K562 (cell line): Measurements from ENCODE around the gene METTL2B. TPM values are rescaled to one million over a fixed set of nuclear protein-coding genes. Genes with fewer than 3 reads are reported as not detected.

Experiments used
- ATAC-seq: fragments of 200-7000 bp; cut with Tn5 transposase; 3 replicates; pipeline ENCODE4 v1.9.1; 2020; ENCODE audit warnings: moderate library complexity
- BruUV-seq: library from RNA; stranded (reverse); fragments of 400-500 nt; replicated peaks from 2 replicates; lab custom pipeline; 2021; lab: Mats Ljungman, UMichigan
- CTCF ChIA-PET: fragments of 300-600 bp; formaldehyde crosslinking; extraction: SDS; loops from one replicate; lab custom pipeline; 2021; ENCODE audit warnings: low intra/inter-chr PET ratio; lab: Yijun Ruan, JAX
- POLR2A ChIA-PET: fragments of 300-600, 350-650 bp; sonication (Branson Sonifier 250); formaldehyde crosslinking; extraction: SDS; loops from one replicate; lab custom pipeline; 2021; ENCODE audit warnings: antibody characterized with exemption, inconsistent platforms; lab: Yijun Ruan, JAX
- DNase-seq, 4 experiments: peaks; one replicate each; pipeline versions ENCODE4 v3.0.0 to v3.0.0-alpha.2; 2011 to 2018; ENCODE audit warnings: low spot score in 3 of 4, mixed read lengths in 3 of 4; ENCODE audit errors: extremely low read depth in 1 of 4
- FAIRE-seq: peaks from 2 replicates; lab custom pipeline; 2011; peaks lifted over from hg19 to GRCh38; lab: Jason Lieb, UNC
- H2AFZ ChIP-seq: 2 replicates; pipeline ENCODE4 v1.6.0; 2011; ENCODE audit warnings: low read depth, low read length, control low read depth, inconsistent platforms
- H3K27ac ChIP-seq: fragments of 200-600 bp; 3 replicates; pipeline ENCODE4 v1.8.0; 2011; ENCODE audit warnings: low read depth, mild to moderate bottlenecking, control low read depth, inconsistent platforms, low read length, moderate library complexity, mixed read lengths; ENCODE audit errors: extremely low read depth
- H3K27me3 ChIP-seq, 2 experiments: fragments of 300-600 bp in 1 of 2; 2 replicates in 1 of 2; 3 replicates in 1 of 2; pipeline versions ENCODE4 v1.6.0 to v1.8.0; 2011; ENCODE audit warnings: inconsistent platforms in 2 of 2, low read length in 2 of 2, mild to moderate bottlenecking in 1 of 2, mixed read lengths in 1 of 2, moderate library complexity in 1 of 2; ENCODE audit not compliant: control insufficient read depth in 2 of 2, insufficient read depth in 2 of 2
- H3K36me3 ChIP-seq: fragments of 300-600 bp; 3 replicates; pipeline ENCODE4 v1.8.0; 2011; ENCODE audit warnings: mild to moderate bottlenecking, low read length, inconsistent platforms; ENCODE audit not compliant: control insufficient read depth, insufficient read depth
- H3K4me1 ChIP-seq, 2 experiments: fragments of 200-600 bp in 1 of 2; replicated peaks in 1 of 2; 2 replicates in 1 of 2; 3 replicates in 1 of 2; pipeline versions ENCODE4 v1.5.1 to v1.8.0; 2011; ENCODE audit warnings: inconsistent platforms in 2 of 2, low read length in 2 of 2, mild to moderate bottlenecking in 1 of 2, mixed read lengths in 1 of 2, moderate library complexity in 1 of 2; ENCODE audit not compliant: control insufficient read depth in 2 of 2, insufficient read depth in 2 of 2
- H3K4me2 ChIP-seq: 2 replicates; pipeline ENCODE4 v1.6.1; 2011; ENCODE audit warnings: low read length, control low read depth, inconsistent platforms, mixed read lengths; ENCODE audit not compliant: insufficient read depth
- H3K4me3 ChIP-seq: fragments of 200-600 bp; sonication (generic), shearing (Covaris generic); 2 replicates; pipeline ENCODE4 v1.5.1; 2016; ENCODE audit warnings: control low read depth, inconsistent platforms
- H3K79me2 ChIP-seq: fragments of 200-600 bp; 3 replicates; pipeline ENCODE4 v1.8.0; 2011; ENCODE audit warnings: low read length, inconsistent platforms; ENCODE audit not compliant: control insufficient read depth, insufficient read depth
- H3K9ac ChIP-seq, 2 experiments: 2 replicates each; pipeline versions ENCODE4 v1.6.0 to v1.6.1; 2011; ENCODE audit warnings: low read depth in 2 of 2, low read length in 2 of 2, control low read depth in 1 of 2, inconsistent platforms in 1 of 2, mild to moderate bottlenecking in 1 of 2, mixed read lengths in 1 of 2; ENCODE audit not compliant: insufficient read depth in 1 of 2
- H3K9me1 ChIP-seq: one replicate; pipeline ENCODE4 v1.6.0; 2011; ENCODE audit warnings: inconsistent platforms, mild to moderate bottlenecking, low read length, moderate library complexity; ENCODE audit not compliant: control insufficient read depth, insufficient read depth
- H3K9me3 ChIP-seq: replicated peaks from 2 replicates; pipeline ENCODE4 v1.5.1; 2011; ENCODE audit warnings: low read depth, low read length, inconsistent platforms; ENCODE audit not compliant: control insufficient read depth, insufficient read depth
- H4K20me1 ChIP-seq: replicated peaks from 2 replicates; pipeline ENCODE4 v1.6.1; 2011; ENCODE audit warnings: low read length, inconsistent platforms, mixed read lengths; ENCODE audit not compliant: control insufficient read depth, insufficient read depth
- ADNP ChIP-seq: fragments of 200-800 bp; sonication (Bioruptor generic); IDR thresholded peaks from 2 replicates; pipeline ENCODE4 v1.6.1; 2016; ENCODE audit warnings: missing genetic modification characterization, missing compliant biosample characterization
- ELF4 ChIP-seq: fragments of 450-650 bp; formaldehyde crosslinking; IDR thresholded peaks from 2 replicates; pipeline ENCODE4 v1.4.0; 2022; ENCODE audit warnings: missing genetic modification characterization
- JUN ChIP-seq, 2 experiments: sonication (generic) in 1 of 2; formaldehyde crosslinking in 1 of 2; IDR thresholded peaks; 2 replicates each; pipeline versions ENCODE4 v1.6.1 to v1.8.0; 2012 to 2022; ENCODE audit warnings: borderline replicate concordance in 2 of 2, mild to moderate bottlenecking in 2 of 2, improper control_type of control experiment in 1 of 2, low read depth in 1 of 2, low read length in 1 of 2, missing genetic modification reagents in 1 of 2
- PYGO2 ChIP-seq: fragments of 450-650 bp; IDR thresholded peaks from 2 replicates; pipeline ENCODE4 v1.6.1; 2016; ENCODE audit warnings: mild to moderate bottlenecking, missing genetic modification characterization, moderate library complexity, missing compliant biosample characterization
- SMARCC2 ChIP-seq: fragments of 450-650 bp; IDR thresholded peaks from 2 replicates; pipeline ENCODE4 v1.6.1; 2017; ENCODE audit warnings: antibody characterized with exemption, moderate library complexity, mild to moderate bottlenecking, low read depth
- SPI1 ChIP-seq: IDR thresholded peaks from 2 replicates; pipeline ENCODE4 v1.6.1; 2011; ENCODE audit warnings: low read depth, low read length, control low read depth, borderline replicate concordance
- ZNF764 ChIP-seq: fragments of 250-450 bp; sonication (Bioruptor Pico); IDR thresholded peaks from 2 replicates; pipeline ENCODE4 v1.4.0; 2020; ENCODE audit warnings: low read depth, mild to moderate bottlenecking, moderate library complexity
- ZNF766 ChIP-seq: fragments of 200-800 bp; sonication (Bioruptor generic); conservative IDR thresholded peaks from 2 replicates; pipeline ENCODE4 v1.6.1; 2016; ENCODE audit warnings: missing genetic modification characterization, missing compliant biosample characterization
- WGBS: fragments of 100-300 bp; shearing (Covaris generic); methylation state at CpG from one replicate; pipeline ENCODE4 v1.1.6; 2016; ENCODE audit warnings: low coverage, mixed read lengths; ENCODE audit not compliant: insufficient coverage; ENCODE audit errors: missing lambda C conversion rate; 5-methylcytosine and 5-hydroxymethylcytosine counted together
- in situ Hi-C: fragments of 300-500 bp; cut with MboI; formaldehyde crosslinking; loops from 4 replicates; pipeline ENCODE4 v1.15.0; 2018; ENCODE audit warnings: inconsistent platforms, mixed read lengths
- intact Hi-C: fragments of 100-400 bp; cut with micrococcal nuclease; formaldehyde crosslinking; loops from 2 replicates; pipeline ENCODE4 v1.14.2; 2022
- polyA plus RNA-seq, 8 experiments: library from polyadenylated mRNA; depleted of rRNA in 4 of 8; stranded (reverse) in 5 of 8; unstranded in 3 of 8; fragments of >200 nt; fragmentation: Nextera tagmentation in 2 of 8; fragmentation: Illumina TruSeq in 1 of 8; extraction: Ambion mirVana in 2 of 8; extraction: Trizol in 1 of 8; gene quantifications; 2 replicates each; pipeline versions ENCODE4 v1.2.1 to v1.2.3, GENCODE V29; 2011 to 2014; ENCODE audit warnings: inconsistent platforms in 1 of 8, missing spikeins in 1 of 8
- total RNA-seq, 7 experiments: library from RNA; depleted of rRNA in 6 of 7; stranded (reverse); fragments of >200 nt in 6 of 7; fragmentation: Illumina TruSeq in 2 of 7; extraction: Trizol in 2 of 7; gene quantifications; 2 replicates each; pipeline versions ENCODE4 v1.2.1 to v1.2.3, GENCODE V29; 2011 to 2021; ENCODE audit warnings: low replicate concordance in 1 of 7
- TF ChIP-seq, protein P1 (sequence below), 2 experiments: fragments of 450-650 bp in 1 of 2; IDR thresholded peaks; 2 replicates each; pipeline ENCODE4 v1.6.1; 2011 to 2017; ENCODE audit warnings: low read depth in 2 of 2, antibody characterized with exemption in 1 of 2, borderline replicate concordance in 1 of 2, low read length in 1 of 2, mild to moderate bottlenecking in 1 of 2, mixed read lengths in 1 of 2; ENCODE audit not compliant: control insufficient read depth in 1 of 2
- TF ChIP-seq, protein P2 (sequence below): fragments of 450-650 bp; formaldehyde crosslinking; IDR thresholded peaks from 2 replicates; pipeline ENCODE4 v1.4.0; 2020; ENCODE audit warnings: mild to moderate bottlenecking, moderate library complexity

Gene METTL2B
- total and polyA plus RNA-seq, 9 of the 15 experiments (the other 6 are each of a cell fraction or from before 2014, with no cell fraction given) = 35.9 to 95.7 (median 79.2) TPM

DNA sequence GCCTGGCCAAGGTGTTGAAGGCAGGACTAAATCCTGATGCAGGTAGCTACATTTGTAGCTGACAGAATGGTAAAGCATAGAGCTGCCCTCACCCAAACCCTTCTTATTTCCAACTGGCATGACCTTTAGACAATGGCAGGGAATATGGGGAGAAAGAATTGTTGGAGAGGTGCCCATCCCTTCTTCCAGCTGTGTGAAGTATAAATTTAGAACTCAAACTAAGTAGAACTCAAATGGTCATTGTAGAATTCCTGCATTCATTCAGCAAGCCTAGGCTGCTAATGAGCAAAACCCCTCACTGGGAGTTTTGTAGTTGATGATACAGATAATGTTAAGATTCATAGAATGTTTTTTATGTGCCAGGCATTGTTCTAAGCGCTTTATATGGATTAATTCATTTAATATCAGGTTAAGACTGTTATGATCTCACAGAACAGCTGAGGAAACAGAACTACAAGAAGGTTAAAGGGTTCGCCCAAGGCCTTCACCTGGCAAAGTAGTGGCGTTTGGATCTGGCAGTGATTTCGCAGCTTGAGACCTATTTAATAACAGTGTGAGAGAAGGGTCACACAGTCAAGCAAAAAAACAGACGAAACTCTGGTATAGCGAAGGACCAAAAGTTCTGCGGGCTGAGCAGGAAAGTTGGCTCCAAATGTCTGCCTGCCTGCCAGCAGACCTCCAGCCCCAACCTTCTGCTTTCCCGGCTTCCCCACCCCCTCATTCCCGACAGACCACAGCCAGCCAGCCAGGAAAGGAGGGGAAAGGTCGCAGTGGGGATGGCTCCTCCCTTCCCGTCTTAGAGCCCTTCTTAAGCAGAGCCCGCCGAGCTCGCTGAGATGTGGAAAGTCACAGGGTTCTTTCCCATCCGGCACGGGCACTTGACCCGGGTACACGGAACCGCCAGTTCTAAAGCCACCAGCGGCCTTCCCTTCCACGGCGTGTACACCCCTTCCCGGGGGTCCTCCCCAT is 22.4 kb upstream of the METTL2B start (continued):
- TF ChIP-seq, protein P1, sequence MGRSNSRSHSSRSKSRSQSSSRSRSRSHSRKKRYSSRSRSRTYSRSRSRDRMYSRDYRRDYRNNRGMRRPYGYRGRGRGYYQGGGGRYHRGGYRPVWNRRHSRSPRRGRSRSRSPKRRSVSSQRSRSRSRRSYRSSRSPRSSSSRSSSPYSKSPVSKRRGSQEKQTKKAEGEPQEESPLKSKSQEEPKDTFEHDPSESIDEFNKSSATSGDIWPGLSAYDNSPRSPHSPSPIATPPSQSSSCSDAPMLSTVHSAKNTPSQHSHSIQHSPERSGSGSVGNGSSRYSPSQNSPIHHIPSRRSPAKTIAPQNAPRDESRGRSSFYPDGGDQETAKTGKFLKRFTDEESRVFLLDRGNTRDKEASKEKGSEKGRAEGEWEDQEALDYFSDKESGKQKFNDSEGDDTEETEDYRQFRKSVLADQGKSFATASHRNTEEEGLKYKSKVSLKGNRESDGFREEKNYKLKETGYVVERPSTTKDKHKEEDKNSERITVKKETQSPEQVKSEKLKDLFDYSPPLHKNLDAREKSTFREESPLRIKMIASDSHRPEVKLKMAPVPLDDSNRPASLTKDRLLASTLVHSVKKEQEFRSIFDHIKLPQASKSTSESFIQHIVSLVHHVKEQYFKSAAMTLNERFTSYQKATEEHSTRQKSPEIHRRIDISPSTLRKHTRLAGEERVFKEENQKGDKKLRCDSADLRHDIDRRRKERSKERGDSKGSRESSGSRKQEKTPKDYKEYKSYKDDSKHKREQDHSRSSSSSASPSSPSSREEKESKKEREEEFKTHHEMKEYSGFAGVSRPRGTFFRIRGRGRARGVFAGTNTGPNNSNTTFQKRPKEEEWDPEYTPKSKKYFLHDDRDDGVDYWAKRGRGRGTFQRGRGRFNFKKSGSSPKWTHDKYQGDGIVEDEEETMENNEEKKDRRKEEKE (IDR thresholded peaks at IDR 0.05; ENCODE audit: borderline replicate concordance in 1 of 2, control insufficient read depth in 1 of 2, low read depth in 2 of 2, low read length in 1 of 2) = no peak
- TF ChIP-seq ADNP (tag) = no peak
- TF ChIP-seq, all 486 proteins: peak for 6

DNA sequence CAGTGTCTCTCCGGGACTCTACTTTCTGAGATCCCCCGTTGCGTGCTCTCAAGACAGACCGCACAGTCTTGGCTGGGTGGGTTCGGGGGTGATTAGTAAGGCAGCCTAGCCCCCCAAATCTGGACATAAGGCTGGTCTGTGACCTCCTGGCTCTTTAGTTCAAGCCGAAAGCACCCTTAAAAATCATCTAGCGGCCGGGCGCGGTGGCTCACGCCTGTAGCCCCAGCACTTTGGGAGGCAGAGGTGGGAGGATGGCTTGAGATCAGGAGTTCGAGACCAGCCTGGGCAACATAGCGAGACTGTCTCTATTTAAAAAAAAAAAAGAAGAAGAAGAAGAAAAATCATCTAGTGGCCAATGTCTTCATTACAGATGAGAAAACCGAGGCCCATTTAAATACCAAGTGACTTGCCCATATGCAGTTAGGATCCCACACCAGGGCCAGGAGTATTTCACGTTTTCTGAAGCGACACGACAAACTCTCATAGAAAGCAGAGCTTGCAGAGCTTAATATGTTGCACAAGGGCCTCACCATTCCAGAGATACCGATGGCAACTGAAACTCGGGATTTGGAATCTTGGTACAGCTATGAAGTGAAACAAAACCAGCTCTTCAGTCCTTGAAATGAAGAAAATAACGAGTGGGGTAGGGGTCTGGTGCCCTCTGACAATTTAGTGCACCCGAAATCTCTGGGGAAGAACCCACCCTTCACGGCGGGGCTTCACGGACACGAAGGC is 21.6 kb upstream of the METTL2B start:
- peak overlapping the region; percentile 84 to 95; a peak in 3 of 4 replicates for H3K9ac ChIP-seq
- TF ChIP-seq ZNF764 (CRISPR knock-in tag) (peak; percentile 60; the same call in 1 of the 2 replicates), PYGO2 (0 out of 2 replicates have a peak, but pooled peaks have one; percentile 22), SMARCC2 (peak; percentile 69), SPI1 (no peak), ELF4 (no peak), ZNF766 (CRISPR knock-in tag) (0 out of 2 replicates have a peak, but pooled peaks have one; percentile 53), JUN (IDR thresholded peaks at IDR 0.05; ENCODE audit: borderline replicate concordance, low read depth, low read length) (no peak), JUN (CRISPR knock-in tag; IDR thresholded peaks at IDR 0.05; ENCODE audit: borderline replicate concordance) (0 out of 2 replicates have a peak, but pooled peaks have one; percentile 10)
- TF ChIP-seq, protein P2, sequence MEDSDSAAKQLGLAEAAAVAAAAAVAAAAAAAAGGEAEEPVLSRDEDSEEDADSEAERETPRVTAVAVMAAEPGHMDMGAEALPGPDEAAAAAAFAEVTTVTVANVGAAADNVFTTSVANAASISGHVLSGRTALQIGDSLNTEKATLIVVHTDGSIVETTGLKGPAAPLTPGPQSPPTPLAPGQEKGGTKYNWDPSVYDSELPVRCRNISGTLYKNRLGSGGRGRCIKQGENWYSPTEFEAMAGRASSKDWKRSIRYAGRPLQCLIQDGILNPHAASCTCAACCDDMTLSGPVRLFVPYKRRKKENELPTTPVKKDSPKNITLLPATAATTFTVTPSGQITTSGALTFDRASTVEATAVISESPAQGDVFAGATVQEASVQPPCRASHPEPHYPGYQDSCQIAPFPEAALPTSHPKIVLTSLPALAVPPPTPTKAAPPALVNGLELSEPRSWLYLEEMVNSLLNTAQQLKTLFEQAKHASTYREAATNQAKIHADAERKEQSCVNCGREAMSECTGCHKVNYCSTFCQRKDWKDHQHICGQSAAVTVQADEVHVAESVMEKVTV (CRISPR knock-in tag) = peak; percentile 44; the same call in 1 of the 2 replicates

More for the DNA sequence above, 21.6 kb upstream of the METTL2B start:
- Histone ChIP-seq H4K20me1 (no peaks in the 10 kb centered on the region), H3K4me1 (peaks cover 25 to 30% of the 10 kb centered on the region in 2 experiments; a peak in 4 of 5 replicates), H2AFZ (peak overlapping the region; percentile 99), H3K27me3 (no peaks in the 10 kb centered on the region), H3K4me3 (peak overlapping the region; percentile 74), H3K4me2 (peak overlapping the region; percentile 97), H3K36me3 (peaks cover 11% of the 10 kb centered on the region; the same call in 2 of the 3 replicates), H3K79me2 (peaks cover 28% of the 10 kb centered on the region), H3K9me3 (no peaks in the 10 kb centered on the region), H3K27ac (peak overlapping the region; percentile 85), H3K9me1 (no peaks in the 10 kb centered on the region)
- CTCF ChIA-PET = interaction anchor here (0.6 to 1.3 kb wide), 2 partner anchors 28 to 211 kb away, joined by 3 to 5 read pairs; no protein-coding TSS in a partner anchor
- no peak for FAIRE-seq
- 51% methylated on average over 24 of the region's 25 CpGs for WGBS
- ATAC-seq = no peak
- intact Hi-C loops (no loop called here), in situ Hi-C loops (no loop called here)
- peak in 2 of 4 experiments; percentile 25 to 28 for DNase-seq
- TSS peak; percentile 95 for BruUV-seq
- POLR2A ChIA-PET = interaction anchor here (0.5 to 1.8 kb wide), 14 partner anchors 11 to 636 kb away, joined by 3 to 12 read pairs (median 3); partner anchors contain the start of gene METTL2B
